ENCODE results near the gene PYGB.

Gene PYGB

DNA sequence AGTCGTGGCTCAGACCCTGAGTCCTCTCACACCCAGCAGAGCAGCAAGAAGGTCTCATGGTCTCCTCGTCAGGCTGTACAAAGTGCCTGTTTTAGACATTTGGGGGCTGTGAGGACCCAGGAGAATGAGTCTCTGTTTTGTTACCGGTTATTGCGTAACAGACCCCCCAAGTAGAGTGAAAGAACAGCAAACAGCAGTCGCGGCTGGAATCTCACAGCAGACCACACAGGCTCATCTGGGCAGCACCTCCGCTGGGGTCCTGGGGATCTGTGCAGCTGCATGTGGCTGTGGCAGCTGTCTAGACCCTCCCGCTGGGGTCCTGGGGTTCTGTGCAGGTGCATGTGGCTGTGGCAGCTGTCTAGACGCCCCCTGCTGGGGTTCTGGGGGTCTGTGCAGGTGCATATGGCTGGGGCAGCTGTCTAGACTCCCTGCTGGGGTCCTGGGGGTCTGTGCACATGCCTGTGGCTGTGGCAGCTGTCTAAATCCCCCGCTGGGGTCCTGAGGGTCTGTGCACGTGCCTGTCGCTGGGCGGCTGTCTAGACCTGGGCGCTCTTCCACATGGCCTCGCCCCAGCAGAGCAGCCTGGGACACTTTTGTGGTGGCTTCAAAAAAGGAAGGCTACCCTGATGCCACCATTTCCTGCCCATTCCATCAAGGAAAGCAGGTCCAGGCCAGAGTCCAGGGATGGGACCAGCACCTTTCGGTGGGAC lies 27.7 kb upstream of the PYGB start:
- H2AFZ ChIP-seq (ENCODE audit: low read depth, low read length): no peak overlapping the region
- H3K9me3 ChIP-seq (ENCODE audit: low read length): no peaks in the 10 kb centered on the region
- H3K4me3 ChIP-seq (ENCODE audit: low read length): no peak overlapping the region
- no peaks in the 10 kb centered on the region for H3K27me3 ChIP-seq (ENCODE audit: insufficient read depth, low read length)
- peaks cover 41% of the 10 kb centered on the region for H3K36me3 ChIP-seq (ENCODE audit: insufficient read depth, low read length)
- H3K4me1 ChIP-seq (ENCODE audit: insufficient read depth, low read length): peaks cover 8% of the 10 kb centered on the region

- Histone ChIP-seq H2AFZ (ENCODE audit: low read depth, low read length) (no peak overlapping the region), H3K4me1 (ENCODE audit: insufficient read depth, low read length) (peaks cover 8% of the 10 kb centered on the region), H3K9me3 (ENCODE audit: low read length) (no peaks in the 10 kb centered on the region), H3K4me3 (ENCODE audit: low read length) (no peak overlapping the region), H3K36me3 (ENCODE audit: insufficient read depth, low read length) (peaks cover 39% of the 10 kb centered on the region), H3K27me3 (ENCODE audit: insufficient read depth, low read length) (no peaks in the 10 kb centered on the region)
Measured at GRCh38 chr20:25220810-25221591, 26.9 kb upstream of the PYGB start.

DNA sequence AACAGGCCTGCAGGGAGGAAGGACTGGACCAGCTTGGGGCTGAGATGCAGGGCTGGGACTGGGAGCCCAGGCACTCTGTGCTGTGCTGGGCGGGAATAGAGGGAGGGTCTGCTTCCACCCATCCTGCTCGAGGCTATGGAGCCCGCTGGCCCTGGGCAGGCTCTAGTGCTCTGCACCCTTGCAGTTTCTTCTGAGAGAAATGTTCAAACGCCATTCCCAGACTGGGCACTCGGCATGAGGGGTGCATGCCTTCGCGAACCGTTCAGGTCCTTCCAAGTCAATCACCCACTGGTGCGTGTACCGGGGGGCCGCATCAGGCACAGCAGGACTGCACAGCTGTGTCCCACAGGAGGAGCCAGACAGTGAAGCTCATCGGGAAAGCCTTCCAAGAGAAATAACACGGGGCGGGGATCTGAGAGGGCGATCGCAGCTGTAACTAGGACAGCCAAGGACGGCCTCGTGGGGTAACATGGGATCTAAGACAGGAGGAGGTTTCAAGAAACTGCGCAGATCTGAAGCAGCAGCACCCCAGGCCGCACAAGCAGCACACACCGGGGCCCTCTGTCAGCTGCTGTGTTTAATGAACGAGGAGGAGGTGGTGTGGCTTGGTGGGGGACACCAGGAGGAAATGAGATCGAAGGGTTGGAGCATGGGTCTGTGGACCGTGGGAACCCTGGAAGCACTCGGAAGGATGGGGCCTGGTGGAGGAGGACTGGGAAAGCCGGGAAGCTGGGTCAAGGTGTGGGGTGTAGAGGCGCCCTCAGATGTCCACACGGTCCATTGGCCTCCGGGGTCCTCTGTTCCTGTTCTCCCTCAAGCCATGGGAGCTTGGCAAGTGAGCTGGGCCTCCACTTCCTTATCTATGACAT lies 26.1 kb upstream of the PYGB start:
- Histone ChIP-seq H3K27me3 (ENCODE audit: insufficient read depth, low read length) (no peaks in the 10 kb centered on the region), H3K4me1 (ENCODE audit: insufficient read depth, low read length) (peaks cover 8% of the 10 kb centered on the region), H3K36me3 (ENCODE audit: insufficient read depth, low read length) (peaks cover 34% of the 10 kb centered on the region), H2AFZ (ENCODE audit: low read depth, low read length) (no peak overlapping the region), H3K9me3 (ENCODE audit: low read length) (no peaks in the 10 kb centered on the region), H3K4me3 (ENCODE audit: low read length) (no peak overlapping the region)

GRCh38 chr20:25222461-25223178 lies 25.3 kb upstream of the PYGB start:
- Histone ChIP-seq H2AFZ (ENCODE audit: low read depth, low read length) (no peak overlapping the region), H3K27me3 (ENCODE audit: insufficient read depth, low read length) (no peaks in the 10 kb centered on the region), H3K9me3 (ENCODE audit: low read length) (no peaks in the 10 kb centered on the region), H3K4me3 (ENCODE audit: low read length) (no peak overlapping the region), H3K36me3 (ENCODE audit: insufficient read depth, low read length) (peaks cover 28% of the 10 kb centered on the region), H3K4me1 (ENCODE audit: insufficient read depth, low read length) (peaks cover 8% of the 10 kb centered on the region)

DNA sequence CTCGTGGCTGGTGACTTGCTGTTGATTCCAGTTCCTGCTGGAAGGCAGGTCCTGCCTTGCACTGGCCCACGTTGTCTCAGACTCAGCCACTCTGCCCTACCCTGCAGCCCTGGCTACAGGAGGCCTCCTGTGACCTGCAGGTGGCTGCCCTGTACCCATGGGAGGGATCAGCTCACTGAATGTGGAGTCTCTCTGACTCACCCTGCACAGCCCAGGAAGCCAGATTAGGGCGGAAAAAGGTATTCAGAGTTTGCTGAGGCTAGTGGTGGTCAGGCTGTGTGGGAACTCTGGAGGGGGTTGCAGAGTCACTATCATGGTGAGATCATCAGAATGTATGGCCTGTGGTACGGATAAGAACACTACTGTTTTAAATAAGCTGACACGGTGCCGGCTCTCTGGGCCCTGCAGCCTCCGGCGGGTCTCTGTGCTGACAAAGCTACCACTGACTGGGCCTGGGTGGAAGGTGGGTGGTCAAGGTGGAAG lies 24.7 kb upstream of the PYGB start:
- Histone ChIP-seq H3K9me3 (ENCODE audit: low read length) (no peaks in the 10 kb centered on the region), H2AFZ (ENCODE audit: low read depth, low read length) (no peak overlapping the region), H3K36me3 (ENCODE audit: insufficient read depth, low read length) (peaks cover 23% of the 10 kb centered on the region), H3K27me3 (ENCODE audit: insufficient read depth, low read length) (no peaks in the 10 kb centered on the region), H3K4me1 (ENCODE audit: insufficient read depth, low read length) (peaks cover 8% of the 10 kb centered on the region), H3K4me3 (ENCODE audit: low read length) (no peak overlapping the region)

DNA sequence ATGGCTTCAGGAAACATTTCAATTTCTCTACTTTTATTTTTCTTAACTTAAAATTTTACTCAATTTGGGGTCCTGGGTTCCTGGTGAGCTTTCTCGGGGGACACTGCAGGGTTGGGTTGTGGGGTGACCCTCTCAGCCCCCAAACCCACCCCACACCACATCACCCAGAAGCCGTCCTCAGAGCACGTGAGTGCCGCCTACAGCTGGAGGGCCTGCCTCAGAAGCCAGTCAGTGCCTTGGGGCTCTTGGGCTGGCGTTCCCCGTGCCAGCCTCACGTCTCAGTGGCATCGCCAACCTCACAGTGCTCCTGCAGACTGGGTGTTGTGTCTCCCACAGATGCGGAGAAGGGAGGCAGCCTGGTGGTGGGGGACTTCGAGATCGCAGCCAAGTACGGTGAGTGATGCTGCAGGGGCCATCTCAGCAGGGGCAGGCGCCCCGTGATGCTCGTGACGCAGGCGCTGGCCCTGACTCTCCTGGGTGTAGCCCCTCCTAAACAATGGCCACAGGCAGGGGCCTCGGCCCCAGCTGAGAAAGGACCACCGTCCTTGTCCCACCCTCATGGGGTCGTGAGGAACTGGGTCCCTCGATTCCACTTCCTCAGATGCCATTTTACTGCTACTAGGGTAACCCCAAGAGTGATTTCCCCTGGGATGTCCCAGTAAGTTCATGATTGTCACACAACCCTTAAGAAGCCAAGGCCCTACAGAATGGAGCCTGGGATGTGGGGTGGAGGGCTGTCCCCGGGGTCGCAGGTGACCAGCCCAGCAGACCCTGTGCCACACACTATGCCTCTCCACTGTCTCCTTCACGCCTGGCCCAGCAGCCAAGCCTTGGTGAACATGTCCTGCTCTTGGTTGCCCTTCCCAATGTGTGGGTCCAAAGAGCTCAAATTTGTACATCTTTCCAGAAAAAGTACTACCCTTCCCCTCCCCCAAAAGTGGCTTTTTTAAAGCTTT lies 23.8 kb upstream of the PYGB start:
- no peaks in the 10 kb centered on the region for H3K9me3 ChIP-seq (ENCODE audit: low read length)
- H3K4me3 ChIP-seq (ENCODE audit: low read length): no peak overlapping the region
- peaks cover 17% of the 10 kb centered on the region for H3K36me3 ChIP-seq (ENCODE audit: insufficient read depth, low read length)
- H2AFZ ChIP-seq (ENCODE audit: low read depth, low read length): no peak overlapping the region
- H3K4me1 ChIP-seq (ENCODE audit: insufficient read depth, low read length): peaks cover 8% of the 10 kb centered on the region
- no peaks in the 10 kb centered on the region for H3K27me3 ChIP-seq (ENCODE audit: insufficient read depth, low read length)

GRCh38 chr20:25224941-25225340 lies 22.9 kb upstream of the PYGB start:
- peaks cover 17% of the 10 kb centered on the region for H3K36me3 ChIP-seq (ENCODE audit: insufficient read depth, low read length)
- H3K4me1 ChIP-seq (ENCODE audit: insufficient read depth, low read length): peaks cover 8% of the 10 kb centered on the region
- H3K4me3 ChIP-seq (ENCODE audit: low read length): no peak overlapping the region
- H2AFZ ChIP-seq (ENCODE audit: low read depth, low read length): no peak overlapping the region
- no peaks in the 10 kb centered on the region for H3K9me3 ChIP-seq (ENCODE audit: low read length)
- no peaks in the 10 kb centered on the region for H3K27me3 ChIP-seq (ENCODE audit: insufficient read depth, low read length)

DNA sequence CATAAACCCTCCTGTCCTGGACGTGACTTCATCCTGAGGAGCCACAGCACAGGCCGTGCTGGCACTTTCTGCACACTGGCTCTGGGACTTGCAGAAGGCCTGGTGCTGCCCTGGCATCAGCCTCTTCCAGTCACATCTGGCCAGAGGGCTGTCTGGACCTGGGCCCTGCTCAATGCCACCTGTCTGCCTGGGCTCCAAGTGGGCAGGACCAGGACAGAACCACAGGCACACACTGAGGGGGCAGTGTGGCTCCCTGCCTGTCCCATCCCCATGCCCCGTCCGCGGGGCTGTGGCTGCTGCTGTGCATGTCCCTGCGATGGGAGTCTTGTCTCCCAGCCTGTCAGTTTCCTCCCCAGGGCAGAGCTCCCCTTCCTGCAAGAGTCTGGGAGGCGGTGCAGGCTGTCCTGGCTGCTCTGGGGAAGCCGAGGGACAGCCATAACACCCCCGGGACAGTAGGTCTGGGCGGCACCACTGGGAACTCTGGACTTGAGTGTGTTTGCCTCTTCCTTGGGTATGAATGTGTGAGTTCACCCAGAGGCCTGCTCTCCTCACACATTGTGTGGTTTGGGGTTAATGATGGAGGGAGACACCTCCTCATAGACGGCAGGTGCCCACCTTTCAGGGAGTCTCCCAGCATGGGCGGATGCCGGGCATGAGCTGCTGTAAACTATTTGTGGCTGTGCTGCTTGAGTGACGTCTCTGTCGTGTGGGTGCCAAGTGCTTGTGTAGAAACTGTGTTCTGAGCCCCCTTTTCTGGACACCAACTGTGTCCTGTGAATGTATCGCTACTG lies 22.0 kb upstream of the PYGB start:
- Histone ChIP-seq H3K4me1 (ENCODE audit: insufficient read depth, low read length) (peaks cover 8% of the 10 kb centered on the region), H3K9me3 (ENCODE audit: low read length) (no peaks in the 10 kb centered on the region), H3K36me3 (ENCODE audit: insufficient read depth, low read length) (peaks cover 12% of the 10 kb centered on the region), H3K27me3 (ENCODE audit: insufficient read depth, low read length) (no peaks in the 10 kb centered on the region), H2AFZ (ENCODE audit: low read depth, low read length) (no peak overlapping the region), H3K4me3 (ENCODE audit: low read length) (no peak overlapping the region)

GRCh38 chr20:25226433-25227316 lies 21.2 kb upstream of the PYGB start:
- Histone ChIP-seq H3K27me3 (ENCODE audit: insufficient read depth, low read length) (no peaks in the 10 kb centered on the region), H3K4me1 (ENCODE audit: insufficient read depth, low read length) (peaks cover 8% of the 10 kb centered on the region), H3K36me3 (ENCODE audit: insufficient read depth, low read length) (peaks cover 6% of the 10 kb centered on the region), H3K9me3 (ENCODE audit: low read length) (no peaks in the 10 kb centered on the region), H2AFZ (ENCODE audit: low read depth, low read length) (no peak overlapping the region), H3K4me3 (ENCODE audit: low read length) (no peak overlapping the region)

DNA sequence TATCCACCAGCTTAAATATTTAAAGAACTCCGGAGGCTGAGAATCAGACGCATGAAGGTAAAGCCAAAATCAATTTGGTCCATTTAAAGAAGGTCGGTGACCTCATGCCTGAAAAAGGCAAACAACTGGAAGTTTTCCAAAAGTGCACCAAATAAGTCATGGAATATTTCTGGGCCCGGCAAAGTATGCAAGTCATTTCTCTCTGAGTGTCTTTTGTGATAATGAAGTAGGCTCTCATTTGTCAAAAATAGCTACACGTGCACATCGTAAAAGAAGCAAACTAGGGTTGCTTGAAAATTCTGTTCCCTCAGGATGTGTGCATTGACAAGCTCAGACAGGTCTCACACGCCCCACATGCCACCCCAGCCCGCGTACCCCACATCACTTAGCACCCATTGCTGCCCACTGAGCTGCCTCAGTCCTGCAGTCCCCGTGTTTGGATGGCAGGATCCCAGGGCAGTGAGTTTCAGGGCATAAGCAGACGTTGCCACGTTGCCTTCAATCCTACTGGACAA lies 20.5 kb upstream of the PYGB start:
- Histone ChIP-seq H3K27me3 (ENCODE audit: insufficient read depth, low read length) (no peaks in the 10 kb centered on the region), H2AFZ (ENCODE audit: low read depth, low read length) (no peak overlapping the region), H3K4me1 (ENCODE audit: insufficient read depth, low read length) (peaks cover 8% of the 10 kb centered on the region), H3K4me3 (ENCODE audit: low read length) (no peak overlapping the region), H3K36me3 (ENCODE audit: insufficient read depth, low read length) (peaks cover 6% of the 10 kb centered on the region), H3K9me3 (ENCODE audit: low read length) (no peaks in the 10 kb centered on the region)

All from neuron (in vitro differentiated cells).